HG03060 (cell line): ENCODE results near the gene TMPRSS6.

ENCODE experiments used
- ATAC-seq: cut with Tn5 transposase; IDR thresholded peaks from one replicate; pipeline ENCODE4 v1.9.1; 2021; ENCODE audit warnings: low read depth, moderate number of reproducible peaks; ENCODE audit not compliant: unreplicated experiment

The TMPRSS6 gene

DNA sequence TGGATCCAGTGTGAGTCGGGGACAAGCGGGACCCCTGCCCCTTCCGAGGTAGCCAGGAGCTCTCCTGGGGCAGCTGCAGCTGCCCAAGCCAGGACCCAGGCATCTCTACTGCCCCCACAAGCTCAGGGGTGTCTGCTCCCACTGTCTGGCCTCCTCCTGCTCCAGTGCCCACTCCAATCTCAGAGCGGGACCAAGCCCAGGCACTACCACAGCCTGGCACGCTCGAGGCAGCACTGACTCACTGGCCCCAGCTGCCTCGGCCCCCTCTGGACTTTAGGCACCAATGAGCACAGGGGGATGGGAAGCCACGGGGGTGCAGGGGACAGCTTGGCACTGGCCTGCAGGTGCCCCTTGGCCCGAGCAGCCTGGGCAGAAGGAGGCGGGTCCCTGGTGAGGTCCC is 32.0 kb upstream of the TMPRSS6 start:
- no peak for ATAC-seq

DNA sequence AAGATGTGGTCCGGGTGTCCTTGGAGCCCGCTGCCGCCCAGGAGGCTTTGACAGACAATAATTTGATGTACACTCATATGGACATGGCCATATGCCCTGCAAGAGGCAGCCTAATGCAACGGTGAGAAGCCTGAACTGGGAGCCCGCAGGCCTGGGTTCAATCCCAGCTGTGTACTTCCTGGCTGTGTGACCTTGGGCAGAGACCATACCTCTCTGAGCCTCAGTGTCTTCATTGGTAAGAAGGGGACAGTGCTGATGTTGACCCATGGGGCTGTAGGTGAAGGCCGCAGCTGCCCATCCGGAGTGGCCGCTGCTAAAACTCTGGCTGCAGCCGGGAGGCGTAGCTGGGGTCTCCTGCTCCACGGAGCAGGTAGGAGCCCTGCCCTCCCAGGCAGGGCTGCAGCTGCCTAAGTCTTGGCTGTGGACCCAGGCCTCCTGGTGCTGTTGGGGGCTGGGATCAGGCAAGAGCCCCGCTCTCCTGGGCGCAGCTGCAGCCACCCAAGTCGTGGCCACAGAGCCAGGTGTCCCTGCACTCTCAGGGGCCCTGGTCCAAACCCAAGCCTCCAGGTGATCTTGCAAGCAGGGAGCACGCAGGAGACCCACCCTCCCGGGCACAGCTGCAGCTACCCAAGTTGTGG is 31.3 kb upstream of the TMPRSS6 start:
- ATAC-seq, result no peak

DNA sequence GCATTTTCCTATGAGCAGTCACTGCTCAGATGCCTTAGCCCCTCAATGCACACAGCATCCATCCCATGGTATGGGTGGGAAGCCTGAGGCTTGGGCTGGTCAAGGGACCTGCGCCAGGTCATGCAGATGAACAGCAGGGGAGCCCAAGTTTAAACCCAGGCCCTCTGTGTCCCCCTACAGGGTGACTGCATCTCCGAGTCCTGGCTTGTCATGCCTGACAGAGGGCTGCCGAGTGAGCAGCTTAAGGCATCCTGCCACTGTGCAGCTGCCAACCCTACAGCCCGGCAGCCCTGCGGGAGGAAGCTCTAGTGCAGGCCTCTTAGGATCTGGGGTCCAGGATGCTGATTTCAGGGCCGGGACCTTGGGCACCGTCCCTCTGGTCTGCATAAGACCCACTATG is 30.2 kb upstream of the TMPRSS6 start:
- no peak for ATAC-seq

DNA sequence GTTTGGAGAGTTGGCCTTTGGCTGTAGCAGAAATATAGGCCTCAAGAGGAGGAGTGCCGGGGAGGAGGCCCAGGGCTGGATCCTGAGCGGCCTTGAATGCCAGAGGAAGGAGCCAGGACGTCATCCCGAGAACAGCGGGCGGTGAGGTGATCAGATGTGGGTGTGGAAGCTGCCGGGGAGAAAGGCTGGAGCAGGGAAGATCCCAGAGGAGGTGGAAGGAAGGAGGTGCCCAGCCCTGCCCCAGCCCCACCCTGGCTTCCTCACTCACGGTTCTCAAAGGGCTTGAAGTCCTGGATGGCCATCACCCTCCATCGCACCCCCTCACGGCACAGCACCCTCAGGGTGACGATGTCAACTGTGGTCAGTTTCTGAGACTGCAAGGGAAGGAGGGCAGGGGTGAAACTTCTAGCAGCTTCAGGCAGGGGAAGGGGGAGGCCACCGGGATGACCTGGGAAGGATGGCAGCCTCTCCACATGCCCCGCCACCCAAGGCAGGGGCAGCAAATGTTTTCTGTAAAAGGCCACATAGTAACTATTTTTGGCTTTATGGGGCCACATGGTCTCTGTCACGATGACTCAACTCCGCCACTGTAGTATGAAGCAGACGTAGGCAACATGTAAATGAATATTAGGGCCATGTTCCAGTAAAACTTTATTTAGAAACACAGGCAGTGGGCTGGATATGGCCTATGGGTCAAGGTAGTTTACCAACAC is 29.5 kb upstream of the TMPRSS6 start:
- no peak for ATAC-seq

DNA sequence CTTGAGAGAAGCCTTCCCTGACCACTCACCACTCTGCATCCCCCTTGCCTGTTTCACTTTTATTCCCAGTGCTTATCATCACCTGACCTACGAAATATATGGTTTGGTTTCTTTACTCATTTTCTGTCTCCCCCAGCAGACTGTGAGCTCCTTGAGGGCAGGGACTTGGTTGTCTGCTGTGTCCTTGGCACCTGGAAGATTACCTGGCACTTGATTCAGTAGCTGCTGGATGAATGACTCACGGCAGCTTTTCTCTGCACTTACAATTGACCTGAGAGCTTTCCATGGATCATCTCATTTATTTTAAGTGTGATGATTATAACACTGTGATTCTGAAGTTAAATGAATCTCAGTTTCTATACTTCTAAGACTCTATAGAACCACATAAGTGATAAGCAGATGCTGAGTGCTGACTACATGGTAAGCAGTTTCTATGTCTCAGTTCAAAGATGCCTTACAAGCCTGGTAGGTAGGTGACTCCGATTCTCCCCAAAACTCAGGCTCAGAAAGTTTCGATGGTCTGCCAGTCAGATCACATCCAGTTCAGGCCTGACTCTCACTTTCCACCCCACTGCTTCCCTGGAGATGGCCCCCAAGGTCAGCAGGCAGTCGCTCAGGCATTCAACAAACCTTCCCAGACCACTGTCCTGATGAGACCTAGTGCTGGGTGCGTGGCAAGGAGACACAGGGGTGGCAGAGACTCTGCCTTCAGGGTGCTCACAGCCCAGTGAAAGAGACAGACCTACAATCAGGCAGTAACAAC is 28.6 kb upstream of the TMPRSS6 start:
- no peak for ATAC-seq

DNA sequence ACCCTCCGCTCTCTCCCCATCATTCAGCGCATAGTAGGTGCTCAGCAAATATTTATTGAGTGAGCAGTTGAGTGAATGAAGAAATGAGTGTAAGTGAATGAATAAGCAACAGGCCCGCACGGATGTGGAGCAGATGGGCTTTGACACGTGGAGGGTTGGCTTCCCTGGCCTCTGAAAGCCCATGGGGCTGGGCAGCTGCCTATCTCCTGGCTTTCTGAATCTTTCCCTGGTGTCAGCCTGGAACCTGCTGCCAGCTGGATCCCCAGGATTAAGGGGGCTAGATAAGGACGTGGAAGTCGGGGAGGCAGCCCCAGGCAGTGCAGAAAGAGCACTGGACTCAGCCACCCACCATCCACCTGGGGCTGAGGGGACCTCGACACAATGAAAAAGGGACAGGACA is 27.6 kb upstream of the TMPRSS6 start:
- ATAC-seq, result no peak

DNA sequence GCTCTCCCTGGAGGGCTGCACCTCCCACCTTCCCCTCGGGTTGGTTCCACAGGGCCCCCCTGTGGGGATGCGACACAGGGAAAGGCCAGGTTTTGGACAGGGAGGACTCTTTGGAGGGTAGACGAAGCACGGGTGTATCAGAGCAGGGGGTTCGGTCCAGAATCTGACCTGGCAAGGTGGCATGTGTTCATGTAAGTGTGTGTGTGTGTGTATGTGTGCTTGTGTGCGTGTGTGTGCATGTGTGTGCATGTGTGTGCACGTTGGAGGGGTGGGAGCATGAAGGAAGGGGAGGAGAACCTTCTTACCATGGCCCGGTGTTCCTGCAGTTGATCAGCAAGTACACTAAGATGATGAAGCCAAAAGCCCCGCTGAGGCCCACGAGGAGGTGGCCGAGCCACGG is 25.5 kb upstream of the TMPRSS6 start:
- no peak for ATAC-seq

DNA sequence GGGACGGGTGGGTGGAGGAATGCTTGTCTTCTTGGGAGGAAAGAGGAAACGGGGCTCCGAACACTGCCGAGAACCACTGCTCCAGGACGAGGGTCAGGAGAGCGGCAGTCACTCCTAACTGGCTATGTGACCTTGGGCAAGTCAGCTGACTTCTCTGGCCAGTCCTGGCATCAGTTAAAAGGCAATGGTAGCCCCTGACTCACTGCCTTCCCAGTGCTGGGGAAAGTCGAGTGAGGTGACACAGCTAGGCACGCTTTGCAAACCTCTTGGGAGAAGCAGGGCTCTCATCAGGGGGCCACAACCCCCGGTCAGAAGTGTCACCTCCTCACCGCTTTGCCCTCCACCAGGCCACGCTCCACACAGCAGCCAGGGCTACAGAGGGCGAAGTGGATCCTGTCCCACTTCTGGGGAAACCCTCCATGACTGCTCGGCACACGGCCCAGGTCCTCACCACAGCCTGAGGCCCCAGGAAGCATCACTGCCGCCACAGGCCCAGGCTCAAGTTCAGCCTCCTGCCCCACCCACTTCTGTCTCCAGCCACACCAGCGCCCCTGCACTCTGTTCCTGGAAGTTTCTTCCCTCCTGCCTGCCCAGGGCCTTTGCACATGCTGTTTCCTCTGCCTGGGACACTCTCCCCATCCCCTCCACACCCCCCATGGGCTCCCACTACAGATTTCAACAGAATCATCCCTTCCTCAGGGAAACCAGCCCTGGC is 23.9 kb upstream of the TMPRSS6 start:
- no peak for ATAC-seq

DNA sequence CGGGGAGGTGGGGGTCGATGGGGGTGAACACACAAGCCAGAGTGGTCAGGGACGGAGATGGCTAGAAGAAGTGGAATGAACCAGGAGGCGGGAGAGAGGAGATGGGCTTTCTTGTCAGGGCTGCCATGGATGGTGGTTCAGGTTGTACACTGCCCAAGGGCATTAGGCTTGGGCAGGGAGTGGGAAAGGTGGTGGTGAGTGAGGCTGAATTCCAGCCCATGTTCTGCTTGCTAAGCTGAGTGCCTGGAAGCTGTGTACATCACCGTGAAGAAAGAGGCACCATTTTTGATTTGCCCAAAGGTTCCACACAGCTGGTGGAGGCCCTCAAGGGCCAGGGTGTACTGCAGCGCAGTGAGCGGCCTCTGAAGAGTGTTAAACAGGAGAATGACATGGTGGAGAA is 23.3 kb upstream of the TMPRSS6 start:
- no peak for ATAC-seq

DNA sequence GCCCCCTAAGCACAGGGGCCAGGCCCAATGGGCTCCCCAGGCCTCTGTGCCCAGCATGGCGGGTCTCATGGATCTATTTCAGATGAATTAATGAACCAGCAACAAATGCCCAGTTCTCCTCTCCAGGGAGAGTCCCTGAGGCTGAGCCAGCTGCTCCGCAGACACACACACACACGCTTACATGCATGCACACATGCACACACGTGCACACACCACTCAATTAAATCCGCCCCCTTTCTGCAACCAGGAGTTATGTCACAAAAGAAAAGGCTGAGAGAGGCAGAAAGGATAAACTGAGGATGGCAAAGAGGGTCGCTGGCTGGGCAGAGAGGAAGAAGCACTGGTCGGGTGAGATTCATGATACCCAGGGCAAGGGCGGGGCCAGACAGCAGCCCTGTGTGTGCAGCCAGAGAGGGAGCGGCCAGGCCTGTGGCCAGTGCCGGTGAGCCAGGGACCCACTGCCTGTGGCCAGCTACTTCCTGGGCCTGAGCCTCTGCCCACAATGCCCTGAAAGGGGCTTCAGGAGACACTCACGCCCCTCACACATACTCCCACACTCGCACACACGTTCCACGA is 20.4 kb upstream of the TMPRSS6 start:
- no peak for ATAC-seq

DNA sequence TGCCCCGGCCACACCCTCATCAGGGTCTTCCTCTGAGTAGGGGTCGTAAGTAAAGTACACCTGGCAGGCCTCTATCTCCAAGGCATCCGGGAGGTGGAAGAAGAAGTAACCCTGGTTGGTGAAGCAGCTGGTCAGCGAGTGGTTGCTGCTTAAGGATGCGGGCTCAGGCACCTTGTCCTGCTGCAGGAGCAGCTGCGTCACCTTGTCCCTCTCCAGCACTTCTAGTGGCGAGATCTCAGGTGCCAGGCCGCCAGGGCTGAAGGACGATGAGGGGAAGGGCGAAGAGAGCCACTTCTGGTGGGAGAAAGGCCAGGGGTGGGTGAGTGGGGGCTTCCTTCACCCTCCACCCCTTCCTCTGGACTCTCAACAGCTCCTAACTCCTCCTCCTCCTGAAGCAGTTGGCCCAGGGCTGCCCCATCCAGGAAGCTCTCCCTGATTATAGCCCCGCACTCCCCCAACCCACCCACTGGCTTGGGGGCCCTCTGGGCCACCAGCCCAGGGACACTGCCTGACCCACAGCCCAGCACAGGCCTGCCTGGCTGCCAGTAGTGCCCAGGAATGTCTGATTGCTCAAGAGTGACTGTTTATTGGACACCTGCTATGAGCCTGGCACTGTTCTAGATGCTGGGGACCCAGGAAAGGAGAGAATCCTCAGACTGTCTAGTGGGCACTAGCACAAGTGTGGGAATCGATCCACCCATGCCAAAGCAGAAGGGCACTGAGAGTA is 19.2 kb upstream of the TMPRSS6 start:
- no peak for ATAC-seq

DNA sequence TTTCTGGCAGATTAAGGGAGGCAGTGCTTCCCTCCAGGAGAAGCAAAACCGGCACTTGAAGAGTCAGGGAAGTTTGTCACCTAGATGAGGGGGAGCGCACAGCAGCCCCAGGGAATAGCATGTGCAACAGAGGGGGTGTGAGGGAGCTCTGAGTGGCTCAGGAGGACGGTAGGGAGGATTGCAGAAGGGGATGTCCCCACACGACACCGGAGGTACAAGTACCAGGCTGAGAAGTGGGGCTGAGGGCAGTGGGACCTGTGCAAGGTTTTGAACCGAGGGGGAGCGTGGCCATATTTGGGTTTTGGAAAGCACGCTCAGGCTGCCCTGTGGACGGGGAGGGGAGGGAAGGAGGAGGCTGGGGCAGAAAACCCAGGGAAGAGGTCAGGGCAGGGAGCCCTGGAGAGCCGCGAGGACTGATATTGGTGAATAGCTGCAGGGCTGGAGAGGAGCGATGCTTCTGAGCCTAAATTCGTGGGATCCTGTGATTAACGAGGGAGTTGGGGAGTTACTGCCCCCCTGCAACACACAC is 17.9 kb upstream of the TMPRSS6 start:
- no peak for ATAC-seq

DNA sequence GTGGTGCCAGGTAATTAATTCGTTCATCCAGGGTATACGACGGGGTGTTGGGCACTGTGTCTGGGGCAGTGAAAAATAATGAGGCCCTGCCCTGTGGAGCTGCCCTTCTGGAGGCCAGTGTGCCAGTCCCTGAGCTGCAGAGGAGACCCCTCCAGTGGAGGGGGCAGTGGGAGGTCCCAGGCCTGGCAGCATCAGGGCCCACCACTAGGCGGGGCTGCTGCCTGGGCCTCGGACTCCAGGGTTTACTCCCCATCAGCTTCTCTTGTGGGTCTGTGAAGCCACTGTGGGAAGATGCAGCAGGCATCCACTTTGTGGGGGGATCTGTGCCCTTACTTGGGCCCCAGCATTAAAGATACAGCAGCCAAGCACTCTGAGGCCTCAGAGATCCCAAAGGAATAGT is 17.4 kb upstream of the TMPRSS6 start:
- ATAC-seq, result no peak

DNA sequence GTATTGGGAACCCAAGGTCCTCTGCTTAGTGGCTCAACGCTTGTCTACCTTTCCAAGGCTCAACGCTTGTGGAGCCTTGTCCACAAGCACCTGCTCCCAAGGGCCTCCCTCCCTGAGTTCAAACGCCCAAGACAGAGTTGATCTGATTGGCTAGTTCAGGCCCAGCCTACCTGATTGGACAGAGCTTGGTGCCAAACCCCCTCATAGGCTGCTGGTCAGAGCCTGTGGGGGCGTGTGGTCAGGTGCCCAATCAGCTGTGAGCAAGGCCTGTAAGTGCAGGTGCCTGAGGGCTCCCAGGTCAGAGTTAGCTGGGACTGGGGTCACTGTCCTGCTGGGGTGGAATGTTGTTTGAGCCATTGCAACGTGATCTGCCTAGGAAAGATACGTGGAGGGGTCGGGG is 16.9 kb upstream of the TMPRSS6 start:
- ATAC-seq, result no peak

DNA sequence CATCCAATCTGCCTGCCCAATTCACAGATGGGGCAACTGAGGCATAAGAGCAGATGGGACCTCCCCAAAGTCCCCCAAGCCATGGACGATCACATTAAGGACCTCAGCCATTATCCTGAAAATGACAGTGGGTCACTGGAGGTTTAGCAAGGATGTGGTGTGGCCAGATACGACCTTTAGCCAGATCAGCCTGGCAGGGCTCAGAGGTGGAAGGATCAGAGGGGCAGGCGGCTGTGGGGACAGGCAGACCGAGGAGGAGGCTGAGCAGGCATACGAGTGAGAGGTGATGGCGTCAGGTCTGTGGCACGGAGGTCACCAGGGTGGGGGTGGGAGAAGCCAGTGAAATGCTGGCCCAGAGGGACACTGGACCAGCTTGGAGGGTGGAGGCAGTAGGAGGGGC is 14.1 kb upstream of the TMPRSS6 start:
- no peak for ATAC-seq

DNA sequence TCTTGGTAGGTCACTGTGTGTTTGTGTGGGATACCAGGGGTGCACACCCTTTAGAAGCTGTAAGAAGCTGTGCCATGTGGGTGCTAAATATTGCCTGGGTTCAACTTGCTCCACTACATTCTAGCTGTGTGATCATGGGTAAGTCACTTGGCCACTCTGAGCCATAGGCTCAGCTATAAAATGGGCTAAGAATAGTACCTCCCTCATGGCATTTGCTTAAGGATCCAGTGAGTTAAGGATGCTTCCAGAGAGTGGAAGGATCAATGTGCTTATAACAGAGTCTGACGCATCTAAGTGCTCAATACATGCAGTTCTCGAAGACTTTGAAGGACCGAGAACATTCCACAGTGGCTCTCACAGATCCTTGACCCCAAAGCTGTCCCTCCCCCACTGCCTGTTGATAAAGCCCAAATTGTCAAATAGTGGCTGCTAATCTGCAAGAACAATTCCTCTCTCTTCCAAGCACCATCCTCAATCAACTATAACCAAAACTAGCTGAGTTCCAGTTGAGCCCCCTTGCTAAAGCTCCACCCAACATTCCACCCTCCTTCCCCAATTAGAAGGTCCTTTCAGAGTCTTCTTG is 13.2 kb upstream of the TMPRSS6 start:
- ATAC-seq, result no peak

DNA sequence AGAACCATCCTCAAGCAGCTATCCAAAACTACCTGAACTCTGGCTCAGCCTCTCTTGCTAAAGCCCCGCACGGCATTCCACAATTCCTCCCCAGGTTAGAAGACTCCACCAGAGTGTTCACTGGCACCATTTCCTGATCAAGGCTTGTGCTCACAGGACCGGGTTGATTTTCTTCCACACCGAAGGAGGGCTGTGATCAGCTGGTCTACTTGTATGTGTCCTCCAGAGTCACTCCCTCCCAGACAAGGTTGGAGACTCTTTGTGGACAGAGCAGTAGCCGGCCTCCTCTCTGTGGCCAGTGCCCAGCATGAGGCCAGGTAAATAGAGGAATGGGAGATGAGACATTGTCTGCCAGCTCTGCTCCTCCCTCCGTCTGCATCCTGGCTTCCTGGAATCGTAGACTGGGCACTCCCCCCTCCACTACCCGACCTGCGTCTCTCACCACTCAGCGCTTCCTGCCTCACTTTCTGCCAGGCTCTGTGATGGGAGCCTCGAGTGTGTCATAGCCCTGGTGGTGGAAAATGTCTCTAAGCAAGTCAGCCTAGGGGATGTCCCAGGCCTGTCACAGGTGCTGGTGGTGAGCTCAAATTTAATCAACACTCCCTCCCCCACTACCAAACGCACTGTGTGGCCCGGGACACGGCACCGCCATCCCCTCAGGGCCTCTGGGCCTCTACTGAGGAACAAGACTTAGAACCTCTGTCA is 12.5 kb upstream of the TMPRSS6 start:
- ATAC-seq, result peak; percentile 73

DNA sequence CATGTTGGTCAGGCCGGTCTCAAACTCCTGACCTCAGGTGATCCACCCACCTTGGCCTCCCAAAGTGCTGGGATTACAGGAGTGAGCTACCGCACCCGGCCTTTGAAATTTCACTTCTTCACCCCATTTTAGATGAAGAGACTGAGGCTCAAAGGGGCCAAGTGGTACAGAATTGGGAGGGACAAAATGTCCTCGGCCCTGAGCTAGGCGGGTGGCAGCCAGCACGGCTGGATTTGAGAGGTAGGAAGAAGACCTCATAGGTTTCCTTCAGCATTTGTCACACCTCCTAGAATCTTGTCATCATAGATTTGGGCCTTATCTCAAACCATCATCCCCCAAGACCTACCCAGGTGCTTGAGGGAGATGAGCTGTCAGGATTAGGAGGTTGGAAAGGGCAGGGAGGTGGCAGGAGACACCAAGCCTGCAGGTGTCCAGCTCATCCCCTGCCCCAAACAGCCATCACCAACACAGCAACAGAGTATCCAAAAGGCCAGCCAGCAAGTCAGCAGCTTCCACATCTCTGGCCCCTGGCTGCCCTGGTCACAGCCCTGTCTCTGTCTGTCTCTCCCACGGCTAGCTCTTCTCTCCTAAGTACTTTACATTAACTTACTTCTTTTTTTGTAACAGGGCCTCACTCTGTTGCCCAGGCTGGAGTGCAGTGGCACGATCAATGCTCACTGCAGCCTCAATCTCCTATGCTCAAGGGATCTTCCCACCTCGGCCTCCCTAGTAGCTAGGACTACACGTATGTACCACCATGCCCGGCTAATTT is 11.2 kb upstream of the TMPRSS6 start:
- no peak for ATAC-seq
